Fibroblast of gingiva (primary cell): ENCODE data around the gene ZFAND6.
"Not testable (repeated sequence)": the region's sequence is repeated elsewhere in the genome, so short reads cannot be mapped to it uniquely, and the experiment has no call there.

Source experiments
- DNase-seq: peaks from one replicate; pipeline ENCODE4 v3.0.0-alpha.2; 2011; ENCODE audit warnings: low read depth

ZFAND6 gene

GRCh38 chr15:80151576-80151975 is 92.1 kb downstream of the ZFAND6 start:
- DNase-seq, result no peak

- peak; percentile 95 for DNase-seq
Measured at GRCh38 chr15:80152180-80152895, 92.9 kb downstream of the ZFAND6 start.

GRCh38 chr15:80152896-80153876 is 93.7 kb downstream of the ZFAND6 start, which contains the start of gene FAH:
Gene FAH (plus strand): TSS chr15:80152999. CDS start chr15:80153055, 56 bp downstream.
- DNase-seq, result peak; percentile 59

GRCh38 chr15:80153900-80154299 is 94.4 kb downstream of the ZFAND6 start:
- peak; percentile 45 for DNase-seq

- DNase-seq, result peak; percentile 70
Measured at GRCh38 chr15:80154336-80154735, 94.9 kb downstream of the ZFAND6 start.

- no peak for DNase-seq
Measured at GRCh38 chr15:80155001-80155377, 95.5 kb downstream of the ZFAND6 start.

- not testable (repeated sequence) for DNase-seq
Measured at GRCh38 chr15:80155378-80156175, 96.1 kb downstream of the ZFAND6 start.

- DNase-seq, result no peak
Measured at GRCh38 chr15:80156176-80156720, 96.8 kb downstream of the ZFAND6 start.

GRCh38 chr15:80157215-80157614 is 97.7 kb downstream of the ZFAND6 start:
- DNase-seq, result no peak

- no peak for DNase-seq
Measured at GRCh38 chr15:80159301-80159700, 99.8 kb downstream of the ZFAND6 start.

- DNase-seq, result no peak
Measured at GRCh38 chr15:80159811-80160569, 100.5 kb downstream of the ZFAND6 start.

GRCh38 chr15:80160570-80161156 is 101.2 kb downstream of the ZFAND6 start:
- DNase-seq, result peak; percentile 85

- DNase-seq, result no peak
Measured at GRCh38 chr15:80161468-80162016, 102.1 kb downstream of the ZFAND6 start.

GRCh38 chr15:80162059-80162554 is 102.6 kb downstream of the ZFAND6 start:
- peak; percentile 83 for DNase-seq

GRCh38 chr15:80163217-80163616 is 103.7 kb downstream of the ZFAND6 start:
- no peak for DNase-seq

- no peak for DNase-seq
Measured at GRCh38 chr15:80163897-80164296, 104.4 kb downstream of the ZFAND6 start.

- no peak for DNase-seq
Measured at GRCh38 chr15:80167936-80168335, 108.5 kb downstream of the ZFAND6 start.

- DNase-seq, result no peak
Measured at GRCh38 chr15:80168421-80168820, 108.9 kb downstream of the ZFAND6 start.

GRCh38 chr15:80169768-80170357 is 110.4 kb downstream of the ZFAND6 start:
- DNase-seq, result no peak

GRCh38 chr15:80170596-80170995 is 111.1 kb downstream of the ZFAND6 start:
- DNase-seq, result no peak
